HG03196 (cell line): ENCODE measurements around the gene KRTAP9-2.
"Not testable (repeated sequence)": the region's sequence is repeated elsewhere in the genome, so short reads cannot be mapped to it uniquely, and the experiment has no call there.

ENCODE experiments used
- ATAC-seq: cut with Tn5 transposase; IDR thresholded peaks from one replicate; pipeline ENCODE4 v1.9.1; 2021; ENCODE audit not compliant: unreplicated experiment

The KRTAP9-2 gene, protein sequence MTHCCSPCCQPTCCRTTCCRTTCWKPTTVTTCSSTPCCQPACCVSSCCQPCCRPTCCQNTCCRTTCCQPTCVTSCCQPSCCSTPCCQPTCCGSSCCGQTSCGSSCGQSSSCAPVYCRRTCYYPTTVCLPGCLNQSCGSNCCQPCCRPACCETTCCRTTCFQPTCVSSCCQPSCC

DNA sequence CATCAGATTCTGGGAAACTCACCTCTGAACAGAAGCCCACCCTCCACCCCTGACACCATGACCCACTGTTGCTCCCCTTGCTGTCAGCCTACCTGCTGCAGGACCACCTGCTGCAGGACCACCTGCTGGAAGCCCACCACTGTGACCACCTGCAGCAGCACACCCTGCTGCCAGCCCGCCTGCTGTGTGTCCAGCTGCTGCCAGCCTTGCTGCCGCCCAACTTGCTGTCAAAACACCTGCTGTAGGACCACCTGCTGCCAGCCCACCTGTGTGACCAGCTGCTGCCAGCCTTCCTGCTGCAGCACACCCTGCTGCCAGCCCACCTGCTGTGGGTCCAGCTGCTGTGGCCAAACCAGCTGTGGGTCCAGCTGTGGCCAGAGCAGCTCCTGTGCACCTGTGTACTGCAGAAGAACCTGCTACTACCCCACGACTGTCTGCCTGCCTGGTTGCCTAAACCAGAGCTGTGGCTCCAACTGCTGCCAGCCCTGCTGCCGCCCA, at the start of gene KRTAP9-2:
Gene KRTAP9-2 (plus strand): TSS at position 51 of the 498 bp plus-strand sequence. CDS start 7 bp downstream, at position 58.
- ATAC-seq, result not testable (repeated sequence)

DNA sequence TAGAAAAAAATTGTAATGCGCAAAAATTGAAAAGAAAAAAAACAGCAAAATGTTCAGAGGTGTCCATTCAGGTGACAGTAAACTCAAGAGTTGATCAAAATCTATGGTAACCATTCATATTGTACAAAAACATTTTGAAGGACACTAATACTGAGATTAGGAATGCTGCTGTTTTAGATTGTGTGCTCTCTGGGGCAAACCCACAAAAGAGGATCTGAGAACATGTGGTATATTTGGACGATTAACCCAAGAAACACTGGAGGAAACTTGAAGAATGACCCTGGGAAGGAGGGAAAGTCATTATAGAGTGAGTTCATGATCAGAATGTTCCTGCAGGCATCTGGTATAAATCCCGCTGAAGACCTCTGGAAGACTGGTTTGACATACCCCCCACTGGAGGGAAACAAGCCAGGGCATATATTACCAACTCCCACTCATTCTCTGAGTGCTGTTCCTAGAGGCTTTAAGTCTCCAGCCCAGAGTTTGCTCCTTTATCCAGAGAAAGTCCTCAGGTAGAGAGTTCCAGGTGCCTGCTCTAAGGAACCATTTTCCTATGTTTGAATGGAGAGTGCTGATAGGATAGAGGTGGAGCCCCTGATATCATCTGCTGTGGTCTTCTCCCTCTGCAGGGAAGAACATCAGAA, 49.6 kb upstream of the KRTAP9-2 start:
- ATAC-seq, result no peak

DNA sequence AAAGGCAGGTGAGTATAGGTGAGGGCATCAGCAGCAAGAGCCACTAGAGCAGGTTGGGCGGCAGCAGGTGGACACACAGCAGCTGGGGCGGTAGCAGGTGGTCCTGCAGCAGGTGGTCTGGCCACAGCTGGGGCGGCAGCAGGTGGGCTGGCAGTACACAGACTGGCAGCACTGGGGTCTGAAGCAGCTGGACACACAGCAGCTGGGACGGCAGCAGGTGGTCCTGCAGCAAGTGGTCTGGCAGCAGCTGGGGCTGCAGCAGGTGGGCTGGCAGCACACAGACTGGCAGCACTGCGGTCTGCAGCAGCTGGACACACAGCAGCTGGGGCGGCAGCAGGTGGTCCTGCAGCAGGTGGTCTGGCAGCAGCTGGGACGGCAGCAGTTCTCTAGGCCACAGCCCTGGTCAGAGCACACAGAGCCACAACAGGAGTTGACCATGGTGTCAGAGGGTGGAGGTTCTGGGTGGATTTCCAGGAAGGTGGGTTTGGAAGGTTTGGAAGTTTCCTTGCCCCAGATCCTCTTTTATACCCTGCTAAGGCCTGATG, 48.6 kb upstream of the KRTAP9-2 start, which contains the start of gene KRTAP4-2:
Gene KRTAP4-2 (minus strand): TSS at position 495 of the 545 bp plus-strand sequence. CDS start 57 bp downstream, at position 438.
- no peak for ATAC-seq

DNA sequence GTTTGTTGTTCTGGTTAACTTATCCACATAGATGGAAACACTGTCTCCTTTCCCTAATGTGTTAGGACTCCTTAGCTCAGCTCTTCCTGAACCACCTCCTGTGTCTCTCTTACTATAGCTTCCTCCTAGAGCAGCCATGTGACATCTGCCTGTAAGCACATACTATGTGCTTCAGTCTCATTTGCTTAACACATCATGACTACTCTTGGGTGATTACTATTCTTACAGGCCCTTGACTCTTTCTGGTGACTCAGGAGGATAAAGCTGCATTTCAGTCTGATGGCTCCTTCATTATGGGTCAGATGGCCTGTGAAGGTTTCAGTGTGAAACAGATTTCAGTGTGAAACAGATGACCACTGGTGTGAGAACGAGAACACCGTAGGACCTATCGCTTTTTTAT, 48.1 kb upstream of the KRTAP9-2 start:
- ATAC-seq, result no peak

DNA sequence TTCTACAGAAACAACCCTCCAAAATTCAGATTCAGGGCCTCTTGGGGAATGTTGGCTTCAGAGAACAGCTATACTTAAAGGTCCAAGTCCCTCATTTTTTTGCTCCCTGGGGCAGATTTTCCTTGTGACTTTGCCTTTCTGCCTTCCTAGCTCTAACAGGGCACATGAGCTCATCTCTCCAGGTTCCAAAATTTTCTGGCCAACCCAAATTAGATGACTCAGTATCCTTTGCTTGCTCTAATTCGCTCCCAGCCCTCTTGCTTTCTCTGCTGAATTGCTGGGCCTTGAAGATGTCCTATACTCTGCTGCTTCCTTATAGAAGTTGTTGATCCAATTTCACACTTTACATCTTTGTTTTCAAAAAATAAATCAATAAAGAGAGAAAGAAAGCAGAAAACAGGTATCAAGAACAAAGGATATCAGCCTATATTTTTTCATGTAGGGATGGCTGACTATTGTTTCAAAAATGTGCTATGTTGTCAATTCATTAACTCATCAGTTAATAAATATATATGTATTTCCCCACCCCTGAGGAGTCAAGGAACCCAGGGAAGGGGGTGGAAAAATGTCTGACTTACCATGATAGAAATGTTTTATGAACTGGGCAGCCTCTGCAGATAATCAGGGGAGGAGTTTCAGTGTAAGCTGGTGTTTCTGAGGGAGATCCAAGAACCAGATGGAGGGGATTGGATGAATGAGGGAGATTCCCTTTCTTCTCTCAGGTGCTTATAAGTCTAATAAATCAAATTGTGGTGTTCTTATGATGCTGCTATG, 47.4 kb upstream of the KRTAP9-2 start:
- no peak for ATAC-seq

DNA sequence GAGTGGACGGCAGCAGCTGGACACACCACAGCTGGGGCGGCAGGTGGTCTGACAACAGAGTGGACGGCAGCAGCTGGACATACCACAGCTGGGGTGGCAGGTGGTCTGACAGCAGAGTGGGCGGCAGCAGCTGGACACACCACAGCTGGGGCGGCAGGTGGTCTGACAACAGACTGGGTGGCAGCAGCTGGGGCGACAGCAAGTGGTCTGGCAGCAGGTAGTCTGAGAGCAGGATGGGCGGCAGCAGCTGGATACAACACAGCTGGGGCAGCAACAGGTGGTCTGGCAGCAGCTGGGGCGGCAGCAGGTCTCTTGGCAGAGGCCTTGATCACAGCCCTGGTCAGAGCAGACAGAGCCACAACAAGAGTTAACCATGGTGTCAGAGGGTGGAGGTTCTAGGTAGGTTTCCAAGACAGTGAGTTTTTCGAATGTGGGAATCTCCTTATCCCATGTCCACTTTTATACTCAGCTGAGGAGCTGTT, 41.9 kb upstream of the KRTAP9-2 start, which contains the start of gene KRTAP4-1:
Gene KRTAP4-1 (minus strand): TSS at position 432 of the 482 bp plus-strand sequence. CDS start 57 bp downstream, at position 375.
- no peak for ATAC-seq

DNA sequence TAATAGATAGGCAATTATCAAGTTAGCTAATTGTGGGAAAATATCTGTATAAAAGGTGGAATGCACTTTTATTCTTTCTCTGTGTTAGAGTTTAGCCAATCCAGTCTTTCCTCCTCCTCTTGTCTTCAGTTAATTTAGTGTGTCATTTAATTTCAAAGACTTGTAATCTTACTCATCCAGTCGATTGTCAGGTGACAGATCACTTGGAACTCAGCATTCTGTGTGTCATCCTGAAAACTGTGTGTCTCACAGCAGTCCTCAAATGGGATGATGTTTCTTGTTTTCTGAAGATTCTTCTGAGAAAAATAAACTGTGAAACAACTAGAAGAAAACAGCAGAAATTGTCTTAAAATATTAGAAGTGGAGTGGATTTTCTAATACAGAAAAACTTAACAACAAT, 41.4 kb upstream of the KRTAP9-2 start:
- ATAC-seq, result no peak

DNA sequence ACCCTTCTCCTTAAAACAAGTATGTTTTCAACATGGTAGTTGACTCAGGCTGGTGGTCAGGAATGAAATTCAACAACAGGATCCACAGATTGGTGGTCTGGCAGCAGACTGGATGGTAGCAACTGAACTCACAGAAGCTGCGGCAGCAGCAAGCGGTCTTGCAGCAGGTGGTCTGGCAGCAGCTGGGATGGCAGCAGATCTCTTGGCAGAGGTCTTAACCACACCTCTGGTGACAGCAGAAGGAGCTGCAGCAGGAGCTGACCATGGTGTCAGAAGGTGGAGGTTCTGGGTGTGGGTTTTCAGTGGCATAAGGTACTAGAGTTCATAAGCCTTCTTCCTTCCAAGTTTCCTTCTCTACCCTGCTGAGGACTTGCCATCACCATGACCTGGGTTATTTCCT, 39.6 kb upstream of the KRTAP9-2 start:
- ATAC-seq, result no peak

DNA sequence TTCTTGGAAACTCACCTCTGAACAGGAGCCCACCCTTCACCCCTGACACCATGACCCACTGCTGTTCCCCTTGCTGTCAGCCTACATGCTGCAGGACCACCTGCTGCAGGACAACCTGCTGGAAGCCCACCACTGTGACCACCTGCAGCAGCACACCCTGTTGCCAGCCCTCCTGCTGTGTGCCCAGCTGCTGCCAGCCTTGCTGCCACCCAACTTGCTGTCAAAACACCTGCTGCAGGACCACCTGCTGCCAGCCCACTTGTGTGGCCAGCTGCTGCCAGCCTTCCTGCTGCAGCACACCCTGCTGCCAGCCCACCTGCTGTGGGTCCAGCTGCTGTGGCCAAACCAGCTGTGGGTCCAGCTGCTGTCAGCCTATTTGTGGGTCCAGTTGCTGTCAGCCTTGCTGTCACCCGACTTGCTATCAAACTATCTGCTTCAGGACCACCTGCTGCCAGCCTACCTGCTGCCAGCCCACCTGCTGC, 36.6 kb upstream of the KRTAP9-2 start, which contains the start of gene KRTAP9-1:
Gene KRTAP9-1 (plus strand): TSS at position 51 of the 482 bp plus-strand sequence. CDS start 0 bp downstream, at position 51.
- not testable (repeated sequence) for ATAC-seq

DNA sequence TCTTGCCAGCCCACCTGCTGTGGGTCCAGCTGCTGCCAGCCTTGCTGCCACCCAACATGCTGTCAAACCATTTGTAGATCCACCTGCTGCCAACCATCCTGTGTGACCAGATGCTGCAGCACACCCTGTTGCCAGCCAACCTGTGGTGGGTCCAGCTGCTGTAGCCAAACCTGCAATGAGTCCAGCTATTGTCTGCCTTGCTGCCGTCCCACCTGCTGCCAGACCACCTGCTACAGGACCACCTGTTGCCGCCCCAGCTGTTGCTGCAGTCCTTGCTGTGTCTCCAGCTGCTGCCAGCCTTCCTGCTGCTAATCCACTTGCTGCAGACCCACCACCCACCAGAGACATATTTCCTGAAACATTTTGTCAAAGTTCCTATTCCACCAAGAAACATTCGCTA, 36.1 kb upstream of the KRTAP9-2 start:
- no peak for ATAC-seq

DNA sequence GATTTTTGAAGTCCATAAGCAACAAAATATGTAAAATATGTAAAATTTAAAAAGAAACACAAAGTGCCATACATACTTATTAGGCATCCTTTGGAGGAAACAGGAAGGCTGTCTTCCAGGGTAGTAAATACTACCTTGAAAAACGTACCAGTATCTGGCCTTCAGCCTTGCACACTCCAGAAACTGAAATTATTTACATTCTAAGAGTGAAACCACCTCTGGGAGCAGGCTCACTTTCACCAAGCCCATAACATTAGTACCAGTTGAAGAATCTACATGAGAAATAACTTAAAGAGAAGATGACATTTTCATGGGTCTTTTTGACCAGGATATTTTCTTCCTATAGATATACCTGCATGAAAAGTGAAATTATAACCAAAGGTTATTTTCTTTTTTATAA, 30.4 kb upstream of the KRTAP9-2 start:
- ATAC-seq, result no peak

DNA sequence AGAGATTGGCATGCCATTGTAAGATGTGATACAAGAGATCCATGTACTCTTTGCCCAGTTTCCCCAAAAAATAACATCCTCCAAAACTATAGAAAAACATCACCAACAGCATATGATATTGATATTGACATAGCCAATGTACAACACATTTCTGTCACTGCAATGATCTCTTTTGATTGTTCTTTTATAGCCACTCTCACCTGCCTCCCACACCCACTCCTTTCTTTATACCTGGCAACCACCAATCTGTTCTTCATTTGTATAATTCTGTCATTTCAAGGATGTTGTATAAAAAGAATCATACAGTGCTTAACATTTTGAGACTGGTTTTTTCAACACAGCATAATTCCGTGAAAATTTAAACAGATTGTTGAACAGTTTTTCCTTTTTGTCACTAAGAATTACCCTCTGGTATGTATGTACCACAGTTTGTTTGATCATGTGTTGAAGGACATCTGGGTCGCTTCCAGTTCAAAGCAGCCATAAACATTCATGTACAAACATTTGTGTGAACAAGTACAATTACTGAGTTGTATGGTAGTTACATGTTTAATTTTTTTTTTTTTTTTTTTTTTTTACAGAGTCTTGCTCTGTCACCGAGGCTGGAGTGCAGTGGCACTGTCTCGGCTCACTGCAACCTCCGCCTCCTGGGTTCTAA, 26.9 kb upstream of the KRTAP9-2 start:
- no peak for ATAC-seq

DNA sequence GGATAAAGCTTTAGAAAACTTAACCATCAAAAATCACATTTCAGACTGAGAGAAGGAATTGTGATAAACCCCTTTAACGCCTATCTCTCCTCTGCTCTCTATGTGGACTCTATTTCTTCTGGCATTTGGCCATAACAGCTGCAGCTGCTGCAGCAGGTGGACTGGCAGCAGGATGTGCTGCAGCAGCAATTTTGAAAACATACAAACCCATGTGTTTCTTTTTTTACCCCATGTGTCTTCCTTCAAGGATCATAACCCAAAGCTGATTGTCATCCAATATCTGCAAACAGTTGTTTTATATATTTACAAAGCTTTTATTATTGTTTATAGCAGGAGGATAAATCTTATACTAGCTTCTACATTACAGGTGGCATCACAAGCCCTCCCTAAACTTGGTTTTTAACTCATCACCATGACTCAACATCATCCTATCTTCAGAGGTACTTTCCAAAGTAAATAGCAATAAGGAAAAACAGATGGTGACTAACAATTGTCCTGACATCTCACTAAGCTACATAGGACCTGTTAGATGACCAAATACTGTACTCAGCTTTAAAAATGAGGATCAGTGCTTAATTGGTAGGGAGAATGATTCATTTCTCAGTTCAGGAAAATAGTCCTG, 14.5 kb upstream of the KRTAP9-2 start:
- ATAC-seq, result no peak

DNA sequence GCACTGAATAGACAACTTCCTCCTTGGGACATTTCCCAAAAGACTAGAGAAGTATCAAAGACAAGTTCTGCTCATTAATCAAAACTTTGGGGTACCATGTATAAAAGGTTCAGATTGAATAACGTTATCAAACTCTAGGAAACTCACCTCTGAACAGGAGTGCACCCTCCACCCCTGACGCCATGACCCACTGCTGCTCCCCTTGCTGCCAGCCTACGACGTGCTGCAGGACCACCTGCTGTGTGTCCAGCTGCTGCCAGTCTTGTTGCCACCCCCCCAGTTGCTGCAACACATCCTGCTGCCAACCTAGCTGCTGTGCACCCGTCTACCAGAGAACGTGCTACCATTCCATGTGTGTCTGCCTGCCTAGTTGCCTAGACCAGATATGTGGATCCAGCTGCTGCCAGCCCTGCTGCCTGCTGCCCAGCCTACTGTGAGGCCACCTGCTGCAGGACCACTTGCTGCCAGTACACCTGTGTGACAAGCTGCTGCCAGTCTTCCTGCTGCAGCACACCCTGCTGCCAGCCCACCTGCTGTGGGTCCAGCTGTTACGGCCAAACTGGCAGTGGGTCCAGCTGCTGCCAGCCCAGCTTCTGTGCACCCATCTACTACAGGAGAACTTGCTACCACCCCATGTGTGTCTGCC, 13.8 kb upstream of the KRTAP9-2 start:
- ATAC-seq, result no peak

DNA sequence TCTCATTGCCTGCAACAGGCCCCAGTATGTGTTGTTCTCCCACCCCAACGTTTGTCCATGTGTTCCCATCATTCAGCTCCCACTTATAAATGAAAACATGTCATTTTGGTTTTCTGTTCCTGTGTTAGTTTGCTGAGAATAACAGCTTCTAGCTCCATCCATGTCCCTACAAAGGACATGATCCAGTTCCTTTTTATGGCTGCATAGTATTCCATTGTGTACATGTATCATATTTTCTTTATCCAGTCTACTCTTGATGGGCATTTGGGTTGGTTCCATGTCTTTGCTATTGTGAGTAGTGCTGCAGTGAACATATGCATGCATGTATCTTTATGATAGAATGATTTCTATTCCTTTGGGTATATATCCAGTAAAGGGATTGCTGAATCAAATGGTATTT, 10.8 kb upstream of the KRTAP9-2 start:
- no peak for ATAC-seq

DNA sequence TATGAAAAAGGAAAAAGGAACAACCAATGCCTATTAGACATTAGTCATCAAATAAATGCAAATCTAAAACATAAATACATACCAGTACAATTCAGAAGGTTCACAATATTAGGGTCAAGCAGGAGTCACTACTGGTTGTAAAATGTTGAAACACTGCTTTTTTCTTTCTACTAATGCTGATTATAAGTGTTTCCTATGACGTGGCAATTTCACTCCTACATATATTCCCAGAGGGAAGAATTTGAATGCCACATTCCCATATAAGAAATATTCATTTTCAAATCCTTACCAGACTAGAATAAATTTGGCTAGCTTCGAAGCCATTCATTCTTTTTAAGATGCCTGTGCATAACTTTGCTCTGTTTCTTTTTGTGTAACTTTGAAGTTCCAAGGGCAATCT, 2.6 kb upstream of the KRTAP9-2 start:
- no peak for ATAC-seq

DNA sequence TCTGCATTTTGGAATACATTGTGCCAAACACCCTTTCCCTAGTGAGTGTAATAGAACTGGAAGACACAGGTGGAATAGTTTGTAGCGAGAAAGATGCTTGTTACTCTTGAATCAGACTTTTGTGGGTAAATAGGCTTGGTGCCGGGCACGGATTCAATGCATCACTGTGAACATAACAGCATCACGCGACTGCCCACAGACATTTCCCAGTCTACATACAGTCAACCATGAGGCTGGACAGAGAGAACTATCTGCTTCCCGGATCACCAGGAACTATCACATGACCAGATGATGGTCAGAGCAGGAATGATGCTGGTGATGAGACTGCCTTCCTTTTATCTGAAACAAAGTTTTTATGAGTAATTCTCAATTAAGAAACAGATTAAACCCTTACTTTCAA, 397 bp upstream of the KRTAP9-2 start:
- no peak for ATAC-seq

DNA sequence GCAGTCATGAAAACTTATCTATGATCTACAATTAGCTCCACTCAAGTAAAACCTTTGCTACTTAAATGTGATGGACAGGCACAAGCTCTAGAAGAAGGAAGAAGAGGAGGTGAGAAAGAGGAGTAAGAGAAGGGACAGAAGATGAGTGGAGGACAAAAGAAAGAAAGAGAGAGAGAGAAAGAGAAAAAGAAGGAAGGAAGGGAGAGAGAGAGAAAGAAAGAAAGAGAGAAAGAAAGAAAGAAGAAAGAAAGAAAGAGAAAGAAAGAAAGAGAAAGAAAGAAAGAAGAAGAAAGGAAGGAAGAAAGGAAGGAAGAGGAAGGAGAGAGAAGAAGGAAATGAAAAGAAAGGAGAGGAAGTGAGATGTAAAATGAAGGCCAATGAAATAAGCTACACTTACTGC, 3.6 kb downstream of the KRTAP9-2 start:
- no peak for ATAC-seq

DNA sequence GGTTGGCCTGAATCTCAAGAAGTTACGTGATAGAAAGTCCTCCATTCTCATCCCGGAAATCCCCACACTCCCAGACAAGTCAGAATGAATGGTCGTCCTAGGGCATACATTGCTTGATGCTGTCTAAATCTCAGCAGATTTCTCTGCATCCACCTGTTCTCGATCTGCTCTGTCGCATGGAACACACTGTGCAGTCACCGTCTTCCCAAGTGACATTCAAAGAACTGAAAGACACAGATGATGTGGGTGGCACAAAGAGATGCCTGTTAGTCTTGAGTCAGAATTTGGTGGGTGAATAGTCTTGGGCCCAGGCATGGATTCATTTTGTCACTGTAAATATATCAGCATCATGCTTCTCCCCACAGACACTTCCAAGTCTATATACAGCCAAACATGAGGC, 5.3 kb downstream of the KRTAP9-2 start:
- ATAC-seq, result no peak
